ENCODE data around the gene KIAA0319L.

KIAA0319L gene

DNA sequence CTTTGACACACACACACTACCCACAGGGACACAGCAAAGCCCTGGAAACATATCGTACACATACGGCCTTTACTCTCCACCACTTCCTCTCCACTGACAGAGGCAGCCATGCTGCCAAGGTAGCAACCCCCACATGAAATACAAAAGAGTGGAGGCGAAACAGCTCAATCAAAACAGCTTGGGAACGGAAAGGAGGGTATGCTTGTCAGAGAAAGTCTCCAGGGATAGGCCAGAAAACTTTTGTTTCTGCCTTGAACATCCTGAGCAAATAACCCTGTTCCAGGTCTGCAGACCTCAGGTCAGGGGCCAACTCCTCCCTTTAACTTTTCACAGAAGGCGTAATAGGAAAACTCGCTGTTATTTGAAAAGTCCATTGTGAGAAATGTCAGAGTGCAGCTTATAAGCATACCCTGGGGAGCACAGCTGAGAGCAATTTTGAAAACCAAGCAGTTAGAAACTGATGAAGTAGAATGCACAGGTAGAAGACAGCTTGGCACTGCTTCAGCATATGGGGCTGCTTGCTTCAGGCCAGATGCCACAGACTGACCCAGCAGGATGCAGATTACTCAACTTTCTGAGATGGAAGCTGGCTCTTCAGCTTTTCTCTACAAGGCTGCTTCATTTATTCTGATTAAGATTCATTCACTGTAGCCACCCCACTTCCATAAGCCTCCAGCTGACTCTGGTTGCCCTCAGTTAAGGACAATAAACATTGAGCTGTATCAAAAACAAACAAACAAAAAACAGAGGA, 18.0 kb downstream of the KIAA0319L start:
- no peak for DNase-seq (ENCODE audit: low read depth in 2 of 2, low spot score in 1 of 2)

DNA sequence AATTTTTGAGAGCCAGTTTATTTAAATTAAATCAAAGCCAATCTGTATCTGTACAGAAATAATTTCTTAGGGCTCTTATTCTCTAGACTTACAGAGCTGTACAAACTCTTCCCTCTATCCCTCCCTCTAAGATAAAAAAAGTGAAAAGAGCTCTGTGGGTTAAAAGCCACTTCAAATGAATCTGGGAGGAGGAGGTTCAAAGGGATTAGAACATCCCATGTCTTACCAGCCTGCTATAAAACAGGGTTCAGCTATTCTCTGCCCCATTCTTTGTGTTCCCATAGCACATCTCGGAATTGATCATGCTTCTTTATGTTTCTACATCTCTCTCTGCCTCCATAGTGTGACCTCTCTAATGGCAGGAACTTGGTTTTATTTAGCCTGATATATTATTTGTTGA, 19.4 kb downstream of the KIAA0319L start:
- DNase-seq (ENCODE audit: low read depth in 2 of 2, low spot score in 1 of 2), result no peak

DNA sequence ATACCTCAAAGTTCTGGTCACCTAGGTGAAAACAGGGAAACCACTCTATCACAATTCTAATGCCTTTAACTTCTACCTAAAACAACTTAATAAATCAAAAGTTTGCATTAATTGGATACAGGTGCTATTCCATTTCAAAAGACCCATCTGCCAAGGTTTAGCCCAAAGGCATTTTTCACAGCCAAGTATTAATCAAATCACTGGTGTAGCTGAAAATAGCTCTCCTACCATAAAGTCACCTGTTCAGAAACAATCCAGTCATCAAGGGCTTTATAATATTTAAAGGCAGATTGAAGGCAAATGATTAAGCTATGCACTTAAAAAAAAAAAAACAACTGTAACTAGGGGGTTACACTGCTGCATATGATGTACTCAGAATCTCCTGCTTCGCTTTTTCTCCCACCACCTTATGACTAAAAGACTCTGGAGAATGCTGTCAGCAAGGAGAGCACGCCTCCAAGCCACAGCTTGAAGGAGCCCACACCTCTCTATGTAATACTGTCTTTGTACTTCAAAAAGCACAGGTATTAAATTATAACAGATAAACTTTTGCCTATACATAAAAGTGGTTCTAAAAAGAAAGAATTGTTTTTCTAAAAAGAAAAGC, 20.5 kb downstream of the KIAA0319L start:
- DNase-seq (ENCODE audit: low read depth in 2 of 2, low spot score in 1 of 2), result no peak

DNA sequence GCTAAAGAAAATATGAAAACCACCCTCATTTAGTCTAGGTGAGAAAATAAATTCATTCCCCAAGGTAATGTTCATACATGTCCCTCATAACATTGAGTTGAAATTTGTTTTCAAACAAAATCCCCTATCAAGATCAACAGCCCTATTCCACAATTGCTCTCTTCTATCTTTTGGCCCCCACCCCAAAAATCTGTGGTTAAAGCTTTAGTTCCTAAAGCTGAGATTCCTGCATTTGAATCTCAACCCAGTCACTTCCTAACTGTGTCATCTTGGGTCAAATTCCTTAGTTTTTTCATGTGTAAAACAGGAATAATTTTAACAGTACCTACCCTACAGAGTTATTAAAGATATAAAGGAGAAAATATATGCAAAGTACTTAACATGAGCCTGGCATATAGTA, 22.0 kb downstream of the KIAA0319L start:
- no peak for DNase-seq (ENCODE audit: low read depth in 2 of 2, low spot score in 1 of 2)

DNA sequence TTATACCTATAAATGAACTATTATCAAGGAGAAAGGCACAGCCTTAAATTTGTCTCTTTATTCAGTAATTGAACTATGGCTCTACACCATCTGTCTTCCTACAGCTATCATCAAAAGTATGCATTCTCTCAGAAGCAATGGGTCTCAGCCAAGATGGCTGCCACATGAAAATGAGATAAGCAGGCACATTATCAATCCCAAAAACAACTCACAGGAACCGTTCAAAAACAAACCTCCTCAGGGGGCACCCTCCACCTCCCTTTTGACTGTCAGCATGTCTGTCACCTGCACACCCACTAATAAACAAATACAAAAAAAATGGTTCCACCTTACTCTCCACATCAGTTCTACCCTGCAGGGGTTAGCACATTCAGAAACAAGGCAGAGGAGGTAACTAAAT, 23.6 kb downstream of the KIAA0319L start:
- DNase-seq (ENCODE audit: low read depth in 2 of 2, low spot score in 1 of 2), result no peak

DNA sequence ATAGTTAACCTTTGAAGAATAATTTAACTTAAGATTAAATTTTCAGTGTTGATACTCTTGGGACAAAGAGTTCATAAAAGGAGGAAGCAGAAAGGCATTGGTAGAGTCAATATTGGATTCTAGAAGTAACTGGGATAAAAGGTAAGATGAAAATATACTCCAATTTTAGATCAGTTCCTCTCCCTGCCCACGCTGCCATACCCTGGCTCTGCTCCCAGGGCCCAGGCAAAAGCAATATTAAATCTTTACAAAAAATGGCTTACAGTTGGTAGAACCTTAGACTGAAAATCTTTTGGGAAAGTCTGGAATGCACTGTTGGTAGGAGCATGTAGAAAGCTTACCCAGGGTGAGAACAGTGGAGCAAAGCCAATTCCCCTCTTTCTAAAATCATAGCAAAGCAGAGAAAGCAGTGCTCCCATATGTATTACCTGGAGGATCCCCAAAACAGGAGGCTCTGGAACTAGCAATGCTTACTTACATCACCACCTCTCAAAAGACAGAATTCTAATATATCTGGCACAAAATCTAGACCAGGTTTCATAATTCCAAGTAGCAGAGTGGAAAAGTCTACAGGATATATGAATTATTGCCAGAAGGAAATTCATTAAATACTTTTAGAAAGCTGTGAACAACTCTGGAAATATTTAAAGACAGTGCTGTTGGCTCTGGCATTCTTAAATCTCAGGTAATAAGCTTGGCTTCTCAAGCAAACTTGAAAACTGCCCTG, 24.5 kb downstream of the KIAA0319L start:
- DNase-seq (ENCODE audit: low read depth in 2 of 2, low spot score in 1 of 2), result no peak

DNA sequence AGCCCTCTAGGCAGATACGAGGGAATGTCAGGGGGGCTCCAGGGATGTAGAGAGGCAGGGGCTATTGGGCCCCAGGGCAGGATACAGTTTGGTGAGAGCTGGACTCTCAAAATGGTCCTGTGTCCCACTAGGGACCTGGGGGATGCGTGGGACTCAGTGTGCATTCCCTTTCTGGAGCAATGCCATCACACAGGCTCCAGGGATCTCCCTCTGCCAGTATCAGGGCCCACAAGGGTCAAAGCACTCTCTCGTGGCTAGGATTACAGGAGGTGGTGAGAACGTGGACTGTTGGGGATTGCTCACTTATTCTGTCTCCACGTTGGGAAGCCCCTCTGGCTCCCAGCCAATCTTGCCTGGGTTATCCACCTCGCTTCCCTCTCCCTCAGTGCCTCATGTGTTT, 25.8 kb downstream of the KIAA0319L start:
- DNase-seq (ENCODE audit: low read depth in 2 of 2, low spot score in 1 of 2), result no peak

DNA sequence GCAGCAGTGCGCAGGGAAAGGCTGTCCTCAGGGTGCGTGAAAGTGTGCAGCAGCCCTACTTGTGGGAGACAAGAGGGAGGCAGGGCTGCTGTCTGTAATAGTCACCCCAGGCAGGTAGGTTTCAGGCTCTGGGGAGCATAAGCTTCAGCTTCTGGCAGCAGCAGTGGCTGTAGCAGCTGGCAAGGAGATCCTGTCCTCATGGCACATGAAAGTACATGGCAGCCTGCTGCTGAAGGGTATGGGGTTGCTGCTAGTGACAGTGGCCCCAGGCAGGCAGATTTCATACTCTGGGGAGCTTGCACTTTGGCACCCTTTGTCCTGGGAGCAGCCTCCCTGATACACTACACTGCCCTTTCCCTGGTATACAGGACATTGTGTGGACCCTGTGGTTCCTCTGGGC, 26.3 kb downstream of the KIAA0319L start:
- DNase-seq (ENCODE audit: low read depth in 2 of 2, low spot score in 1 of 2), result no peak

DNA sequence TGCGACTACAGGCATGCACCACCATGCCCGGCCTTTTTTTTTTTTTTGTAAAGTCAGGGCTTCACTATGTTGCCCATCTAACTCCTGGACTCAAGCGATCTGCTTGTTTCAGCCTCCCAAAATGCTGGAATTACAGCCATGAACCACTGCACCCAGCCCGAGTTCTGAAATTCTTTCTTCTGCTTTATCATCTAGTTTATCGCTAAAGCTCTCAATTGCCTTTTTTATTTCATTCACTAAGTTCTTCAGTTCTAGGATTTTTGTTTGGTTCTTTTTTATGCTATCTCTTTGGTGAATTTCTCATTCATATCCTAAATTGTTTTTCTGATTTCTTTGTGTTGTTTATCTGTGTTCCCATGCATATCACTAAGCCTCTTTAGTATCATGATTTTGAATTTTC, 27.0 kb downstream of the KIAA0319L start:
- no peak for DNase-seq (ENCODE audit: low read depth in 2 of 2, low spot score in 1 of 2)

DNA sequence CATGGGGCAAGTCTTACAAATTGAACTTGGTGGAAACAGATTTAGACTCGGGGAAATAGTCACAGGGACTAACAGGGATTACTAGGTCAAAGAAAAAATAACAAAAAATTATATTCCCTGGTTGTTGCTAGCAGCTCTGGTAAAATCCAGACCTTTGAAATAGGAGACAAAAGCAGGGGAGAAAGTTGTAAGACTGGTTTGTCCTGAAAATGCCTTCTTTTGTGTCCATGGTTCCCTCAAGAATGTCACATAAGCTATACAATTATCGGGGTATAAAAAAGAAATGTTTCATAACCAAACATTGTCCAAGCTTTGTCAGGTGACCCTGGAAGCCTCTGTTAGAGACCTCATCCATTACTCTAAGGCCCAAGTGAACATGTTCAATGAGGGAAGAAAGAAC, 33.1 kb downstream of the KIAA0319L start:
- DNase-seq (ENCODE audit: low read depth in 2 of 2, low spot score in 1 of 2), result no peak

DNA sequence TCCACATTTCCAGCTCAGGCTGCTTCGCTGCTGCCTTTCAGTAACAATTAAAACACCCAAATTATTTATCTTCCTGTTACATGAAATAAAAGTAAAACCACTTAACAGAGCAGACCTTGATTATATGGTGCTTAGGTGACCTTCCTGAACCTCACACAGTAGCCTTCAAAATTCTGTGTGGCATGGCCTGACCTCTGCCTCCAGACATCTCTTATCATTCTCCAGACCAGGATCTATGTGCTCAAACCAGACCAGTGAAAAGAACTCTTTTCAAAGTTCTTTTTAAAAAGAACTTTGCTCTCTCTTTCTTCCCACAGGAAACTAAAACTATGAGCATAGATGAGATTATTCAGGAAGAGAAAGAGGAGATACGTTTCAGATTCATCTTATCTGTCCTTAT, 37.8 kb downstream of the KIAA0319L start:
- no peak for DNase-seq (ENCODE audit: low read depth in 2 of 2, low spot score in 1 of 2)

DNA sequence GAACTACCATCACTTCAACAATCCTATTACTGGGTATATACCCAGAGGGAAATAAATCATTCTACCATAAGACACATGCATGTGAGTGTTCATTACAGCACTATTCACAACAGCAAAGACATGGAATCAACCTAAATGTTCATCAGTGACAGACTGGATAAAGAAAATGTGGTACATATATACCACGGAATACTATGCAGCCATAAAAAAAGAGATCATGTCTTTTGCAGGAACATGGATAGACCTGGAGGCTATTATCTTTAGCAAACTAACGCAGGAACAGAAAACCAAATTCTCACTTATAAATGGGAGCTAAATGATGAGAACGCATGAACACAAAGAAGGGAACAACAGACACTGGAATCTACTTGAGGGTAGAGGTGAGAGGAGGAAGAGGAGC, 39.0 kb downstream of the KIAA0319L start:
- no peak for DNase-seq (ENCODE audit: low read depth in 2 of 2, low spot score in 1 of 2)

DNA sequence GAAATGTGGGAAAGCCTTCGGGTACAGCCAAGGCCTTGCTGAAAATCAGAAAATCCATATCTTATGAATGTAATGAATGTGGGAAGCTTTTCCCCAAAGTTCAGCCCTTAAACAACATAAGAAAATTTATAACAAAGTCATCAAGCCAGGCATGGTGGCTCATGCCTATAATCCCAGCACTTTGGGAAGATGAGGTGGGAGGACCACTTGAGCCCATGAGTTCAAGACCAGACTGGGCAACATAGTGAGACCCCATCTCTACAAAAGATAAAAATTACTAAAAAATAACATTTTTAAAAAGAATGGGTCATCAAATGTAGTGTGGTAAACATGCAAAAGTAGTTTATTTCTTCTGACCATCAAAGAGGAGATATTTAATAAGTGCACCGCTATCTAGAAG, 45.9 kb downstream of the KIAA0319L start:
- DNase-seq (ENCODE audit: low read depth in 2 of 2, low spot score in 1 of 2), result no peak

DNA sequence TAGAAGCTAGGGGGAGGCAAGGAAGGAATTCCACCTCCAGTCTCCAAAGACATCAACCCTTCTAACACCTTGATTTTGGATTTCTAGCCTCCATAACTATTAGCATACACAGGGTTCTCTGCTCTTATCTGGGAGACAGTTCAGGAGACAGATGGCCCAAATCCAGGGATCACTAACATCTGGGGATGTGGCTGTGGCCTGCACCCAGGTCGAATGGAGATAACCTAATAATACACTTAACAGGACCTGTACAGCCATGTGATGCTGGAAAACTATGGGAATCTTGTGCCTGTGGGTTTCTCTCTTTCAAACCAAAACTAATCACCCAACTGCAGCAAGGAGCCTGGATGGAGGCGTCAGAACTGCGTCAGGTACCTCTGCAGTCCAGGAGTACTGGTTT, 47.6 kb downstream of the KIAA0319L start:
- no peak for DNase-seq (ENCODE audit: low read depth in 2 of 2, low spot score in 1 of 2)

DNA sequence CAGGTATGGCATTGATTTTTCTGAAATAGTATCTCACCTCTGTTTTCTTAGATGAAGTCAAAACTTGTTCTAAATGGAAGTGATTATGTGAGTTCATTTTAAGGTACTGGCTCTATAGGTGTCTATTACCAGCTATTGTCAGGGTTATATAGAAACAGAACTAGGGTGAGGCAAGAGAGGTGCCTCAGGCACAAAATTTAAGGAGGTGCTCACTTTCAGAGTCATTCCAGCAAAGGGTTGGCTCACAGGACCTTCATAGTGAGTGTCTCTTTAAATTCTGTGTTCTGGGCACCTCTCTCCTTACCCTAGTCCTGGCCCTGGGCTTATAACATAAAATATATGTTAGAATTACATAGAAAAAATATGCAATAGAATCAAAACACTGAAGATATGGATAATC, 49.3 kb downstream of the KIAA0319L start:
- no peak for DNase-seq (ENCODE audit: low read depth in 2 of 2, low spot score in 1 of 2)

DNA sequence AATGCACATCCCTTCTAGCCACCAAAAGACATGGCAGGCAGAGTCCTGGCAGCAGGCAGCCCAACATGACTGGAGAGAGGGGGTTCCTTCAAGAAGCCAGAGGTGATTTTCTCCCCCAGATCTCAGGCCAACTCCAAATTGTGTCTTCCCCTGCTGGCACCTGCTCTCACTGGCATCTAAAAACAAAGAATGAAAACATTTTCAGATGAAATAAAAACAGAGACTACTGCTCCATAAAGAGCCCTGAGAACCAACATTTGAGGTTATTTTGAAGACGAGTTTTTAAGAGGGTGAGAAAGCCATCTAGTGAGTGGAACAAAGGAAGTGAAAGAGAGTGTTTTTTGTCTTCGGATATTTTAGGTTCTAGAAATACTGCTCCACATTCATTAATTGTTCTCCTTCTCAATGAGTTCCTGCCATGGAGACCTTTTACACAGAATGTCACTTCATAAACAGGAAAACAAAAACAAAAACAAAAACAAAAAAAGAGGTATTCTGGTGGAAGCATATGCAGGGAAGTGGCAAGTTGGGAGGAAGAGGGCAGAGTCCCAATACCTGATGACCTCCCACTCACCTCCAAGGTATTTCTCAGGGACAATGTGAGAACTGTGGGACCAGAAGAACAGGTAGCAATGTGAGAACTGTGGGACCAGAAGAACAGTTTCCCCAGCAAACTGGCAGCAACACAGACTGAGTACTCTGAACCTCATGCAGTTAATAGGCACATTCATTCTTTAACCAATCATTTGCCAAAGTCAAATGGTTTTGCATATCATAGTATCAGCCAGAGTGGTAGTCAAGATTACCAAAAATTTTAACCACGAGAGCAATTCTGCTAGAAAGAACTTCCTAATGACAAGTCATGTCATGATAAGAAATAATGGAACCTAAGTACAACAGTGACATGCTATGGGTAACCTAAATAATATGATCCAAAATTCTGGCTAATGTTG, 50.0 kb downstream of the KIAA0319L start:
- no peak for DNase-seq (ENCODE audit: low read depth in 2 of 2, low spot score in 1 of 2)

DNA sequence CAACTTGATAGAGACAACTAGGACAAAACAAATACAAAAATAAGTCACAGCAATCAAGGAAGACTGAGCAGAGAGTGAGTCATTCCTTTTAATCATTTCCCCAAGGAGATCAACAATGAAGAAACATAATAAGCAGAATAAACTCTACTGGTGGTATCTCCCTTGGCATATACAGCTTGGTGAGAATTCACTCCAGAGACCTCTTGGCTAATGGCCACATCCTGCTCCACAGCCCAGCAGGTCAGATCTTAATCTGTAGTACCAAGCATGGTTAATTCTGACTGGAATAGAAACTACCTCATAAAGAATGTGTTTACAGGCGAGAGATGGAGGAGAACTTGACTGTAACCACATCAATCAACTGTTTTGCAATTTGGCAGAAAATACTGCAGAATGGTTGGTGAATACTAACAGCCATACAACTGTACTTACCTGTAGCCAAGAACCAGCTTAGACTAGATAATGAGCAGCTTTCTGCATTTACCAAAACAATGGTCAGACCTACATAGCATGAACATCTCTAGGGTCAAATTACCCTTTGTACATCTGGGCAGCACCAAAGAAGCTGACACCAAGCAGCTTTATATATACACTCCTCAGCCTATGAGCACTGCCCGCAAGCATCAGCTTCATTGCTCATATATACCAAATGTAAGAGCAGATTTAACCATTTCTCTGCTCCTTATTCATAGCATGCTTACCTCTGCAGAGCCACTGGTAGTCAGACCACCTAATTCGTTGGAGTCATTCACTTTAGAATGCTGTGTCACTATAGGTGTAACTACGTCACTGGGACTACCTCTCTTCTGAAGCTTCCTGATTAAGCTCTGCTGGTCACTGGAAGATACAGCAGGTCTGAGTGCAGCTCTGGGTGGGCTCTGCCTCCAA, 51.0 kb downstream of the KIAA0319L start:
- peak in 1 of 2 donors; percentile 5 for DNase-seq (ENCODE audit: low read depth in 2 of 2, low spot score in 1 of 2)

DNA sequence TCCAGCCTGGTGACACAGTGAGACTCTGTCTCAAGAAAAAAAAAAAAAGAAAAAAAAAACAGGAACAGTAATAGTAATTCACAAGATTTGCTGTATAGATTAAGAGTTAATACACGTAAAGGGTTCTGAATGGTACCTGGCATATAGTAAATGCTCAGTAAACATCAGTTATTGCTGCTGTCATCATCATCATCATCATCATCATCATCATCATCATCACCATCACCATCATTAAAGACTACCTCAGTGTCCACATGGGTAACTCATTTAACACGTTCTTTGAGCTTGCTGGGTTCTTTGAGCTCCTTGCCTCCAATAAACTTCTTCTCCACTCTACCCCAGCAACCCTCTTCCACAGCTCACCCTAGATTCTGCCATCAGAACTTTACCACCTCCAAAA, 55.0 kb downstream of the KIAA0319L start:
- no peak for DNase-seq (ENCODE audit: low read depth in 2 of 2, low spot score in 1 of 2)

DNA sequence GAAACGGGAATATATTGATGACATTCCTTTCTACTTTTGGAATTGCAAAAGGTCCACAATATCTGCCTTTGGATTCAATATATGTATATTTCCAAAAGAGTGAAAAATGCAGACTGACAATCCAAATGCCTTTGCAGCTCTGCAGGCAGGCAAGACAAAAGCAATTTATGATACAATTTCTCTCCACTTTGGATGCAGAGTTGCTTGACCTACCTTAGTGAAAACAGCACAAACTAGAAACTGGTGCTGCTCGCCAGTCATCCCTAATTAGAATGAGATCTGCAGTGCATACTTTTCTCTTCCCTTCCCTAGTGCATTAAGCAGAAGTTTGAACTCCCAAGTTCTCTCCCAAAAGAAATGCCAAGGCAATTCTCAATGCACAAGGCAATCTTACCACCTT, 56.8 kb downstream of the KIAA0319L start:
- DNase-seq (ENCODE audit: low read depth in 2 of 2, low spot score in 1 of 2), result no peak

DNA sequence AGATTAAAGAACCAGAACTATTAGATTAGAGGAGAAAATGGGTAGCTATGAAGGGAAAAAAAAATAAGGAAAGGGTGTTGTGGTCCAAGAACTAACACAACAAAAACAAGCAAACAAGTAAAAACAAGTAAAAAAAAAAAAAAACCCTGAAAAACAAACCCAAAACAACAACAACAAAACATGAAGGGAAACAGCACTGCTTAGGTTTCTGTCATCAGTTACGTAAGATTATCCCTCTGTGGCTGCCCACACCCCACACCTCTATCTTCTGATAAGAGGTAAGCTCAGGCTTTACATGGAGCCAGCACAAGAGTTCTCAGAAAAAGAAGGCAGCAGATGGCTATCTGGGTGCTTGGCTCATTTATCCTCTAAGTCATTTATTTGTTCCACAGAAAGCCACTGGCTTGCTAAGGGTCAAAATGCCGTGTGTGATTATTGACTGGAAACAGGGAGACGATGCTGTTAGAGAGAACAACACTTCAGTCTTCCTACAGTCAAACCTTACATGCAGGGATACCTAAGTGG, 57.5 kb downstream of the KIAA0319L start:
- peak in 1 of 2 donors; percentile 11 for DNase-seq (ENCODE audit: low read depth in 2 of 2, low spot score in 1 of 2)

Data from stimulated activated CD8-positive, alpha-beta memory T cell treated with anti-CD3 and anti-CD28 coated beads, Interleukin-4, amount 100 ng/mL, for 1 hour (primary cell).